Progenitor cell of endocrine pancreas (in vitro differentiated cells): Measurements from ENCODE around the gene UGT2B17. TPM values are rescaled to one million over a fixed set of nuclear protein-coding genes. Genes with fewer than 3 reads are reported as not detected.
"Not testable (repeated sequence)": the region's sequence is repeated elsewhere in the genome, so short reads cannot be mapped to it uniquely, and the experiment has no call there.

Source experiments
- DNase-seq: peaks from one replicate; pipeline ENCODE4 v3.0.0; 2021; ENCODE audit warnings: low spot score; ENCODE audit not compliant: unreplicated experiment
- H3K27ac Mint-ChIP-seq: 2 replicates; pipeline ENCODE4 v1.8.0; 2021; ENCODE audit warnings: mild to moderate bottlenecking, moderate library complexity, mixed read lengths
- H3K27me3 Mint-ChIP-seq: 2 replicates; pipeline ENCODE4 v1.8.0; 2021; ENCODE audit warnings: mixed read lengths
- H3K36me3 Mint-ChIP-seq: 2 replicates; pipeline ENCODE4 v1.8.0; 2022; ENCODE audit warnings: mixed read lengths; ENCODE audit not compliant: insufficient read depth
- H3K4me1 Mint-ChIP-seq: 2 replicates; pipeline ENCODE4 v1.8.0; 2021; ENCODE audit warnings: low read depth, mixed read lengths
- H3K4me3 Mint-ChIP-seq: 2 replicates; pipeline ENCODE4 v1.8.0; 2021; ENCODE audit warnings: low read depth, mild to moderate bottlenecking, moderate library complexity, mixed read lengths
- H3K9me3 Mint-ChIP-seq: 2 replicates; pipeline ENCODE4 v1.8.0; 2021; ENCODE audit warnings: low read depth, mixed read lengths
- CTCF ChIP-seq: fragments of 200-600 bp; sonication (generic); IDR thresholded peaks from one replicate; pipeline ENCODE4 v1.5.0; 2021; ENCODE audit warnings: antibody characterized with exemption, mild to moderate bottlenecking; ENCODE audit not compliant: unreplicated experiment
- total RNA-seq: library from RNA; stranded (reverse); gene quantifications from 2 replicates; pipeline ENCODE4 v1.2.1, GENCODE V29; 2021

UGT2B17 gene
- total RNA-seq, 1 donor from 2014 or later, result not detected

- TF ChIP-seq CTCF, result no peak
- Mint-ChIP-seq H3K9me3 (no peaks in the 10 kb centered on the region), H3K36me3 (peaks cover 2% of the 10 kb centered on the region), H3K4me3 (no peak overlapping the region), H3K4me1 (peaks cover 8% of the 10 kb centered on the region), H3K27ac (no peak overlapping the region), H3K27me3 (no peaks in the 10 kb centered on the region)
- no peak for DNase-seq
Observed at GRCh38 chr4:68577590-68577989, 1.5 kb upstream of the UGT2B17 start.

GRCh38 chr4:68575636-68576035, 486 bp downstream of the UGT2B17 start:
- H3K4me1 Mint-ChIP-seq, H3K9me3 Mint-ChIP-seq, H3K4me3 Mint-ChIP-seq, H3K36me3 Mint-ChIP-seq, DNase-seq, H3K27ac Mint-ChIP-seq, H3K27me3 Mint-ChIP-seq: not testable (repeated sequence)

- no peaks in the 10 kb centered on the region for H3K27me3 Mint-ChIP-seq
- TF ChIP-seq CTCF, result no peak
Observed at GRCh38 chr4:68575081-68575480, 1.0 kb downstream of the UGT2B17 start.

GRCh38 chr4:68572653-68573170, 3.4 kb downstream of the UGT2B17 start:
- no peaks in the 10 kb centered on the region for H3K27me3 Mint-ChIP-seq
- H3K27ac Mint-ChIP-seq, result no peak overlapping the region
- H3K4me3 Mint-ChIP-seq, result no peak overlapping the region
- no peak for DNase-seq
- H3K4me1 Mint-ChIP-seq, result peaks cover 8% of the 10 kb centered on the region
- H3K9me3 Mint-ChIP-seq, result no peaks in the 10 kb centered on the region
- H3K36me3 Mint-ChIP-seq, result peaks cover 4% of the 10 kb centered on the region
- TF ChIP-seq CTCF, result no peak

More at GRCh38 chr4:68575081-68575480, 1.0 kb downstream of the UGT2B17 start:
- Mint-ChIP-seq H3K9me3 (no peaks in the 10 kb centered on the region), H3K4me3 (no peak overlapping the region), H3K36me3 (peaks cover 4% of the 10 kb centered on the region), H3K4me1 (peaks cover 8% of the 10 kb centered on the region), H3K27ac (no peak overlapping the region)
- no peak for DNase-seq

- no peaks in the 10 kb centered on the region for H3K27me3 Mint-ChIP-seq
- H3K4me3 Mint-ChIP-seq, result no peak overlapping the region
- peaks cover 1% of the 10 kb centered on the region for H3K36me3 Mint-ChIP-seq
- no peak for TF ChIP-seq CTCF
- no peaks in the 10 kb centered on the region for H3K9me3 Mint-ChIP-seq
- DNase-seq, result no peak
- no peak overlapping the region for H3K27ac Mint-ChIP-seq
- peaks cover 8% of the 10 kb centered on the region for H3K4me1 Mint-ChIP-seq
Observed at GRCh38 chr4:68570122-68570507, 6.0 kb downstream of the UGT2B17 start.

GRCh38 chr4:68569466-68570121, 6.5 kb downstream of the UGT2B17 start:
- TF ChIP-seq CTCF, result no peak
- Mint-ChIP-seq H3K4me1 (peaks cover 8% of the 10 kb centered on the region), H3K4me3 (no peak overlapping the region), H3K36me3 (peaks cover 1% of the 10 kb centered on the region), H3K9me3 (no peaks in the 10 kb centered on the region), H3K27ac (no peak overlapping the region), H3K27me3 (no peaks in the 10 kb centered on the region)
- no peak for DNase-seq

- not testable (repeated sequence) for DNase-seq, H3K27me3 Mint-ChIP-seq, H3K4me1 Mint-ChIP-seq, H3K9me3 Mint-ChIP-seq, H3K4me3 Mint-ChIP-seq, H3K27ac Mint-ChIP-seq, H3K36me3 Mint-ChIP-seq
Observed at GRCh38 chr4:68569036-68569435, 7.1 kb downstream of the UGT2B17 start.

- not testable (repeated sequence) for H3K9me3 Mint-ChIP-seq, H3K36me3 Mint-ChIP-seq, H3K4me1 Mint-ChIP-seq, H3K27ac Mint-ChIP-seq, DNase-seq, H3K4me3 Mint-ChIP-seq, H3K27me3 Mint-ChIP-seq
Observed at GRCh38 chr4:68568535-68568934, 7.6 kb downstream of the UGT2B17 start.
